Astrocyte (in vitro differentiated cells and primary cell): ENCODE data around the gene CDK6. TPM values are rescaled to one million over a fixed set of nuclear protein-coding genes. Genes with fewer than 3 reads are reported as not detected.
A peak's percentile ranks its signal among the peaks of the same experiment; 100 is the strongest.

Experiments used
- DNase-seq: peaks from one replicate; pipeline ENCODE4 v3.0.0-alpha.2; 2010; ENCODE audit warnings: low read depth
- FAIRE-seq: peaks from 2 replicates; lab custom pipeline; 2011; peaks lifted over from hg19 to GRCh38; lab: Jason Lieb, UNC
- H2AFZ ChIP-seq: 2 replicates; pipeline ENCODE4 v1.6.0; 2012; ENCODE audit warnings: low read depth, low read length, inconsistent platforms
- H3K27ac ChIP-seq: 2 replicates; pipeline ENCODE4 v1.5.1; 2011; ENCODE audit warnings: low read depth, low read length, inconsistent platforms
- H3K27me3 ChIP-seq: 2 replicates; pipeline ENCODE4 v1.6.0; 2011; ENCODE audit warnings: low read length, inconsistent platforms; ENCODE audit not compliant: insufficient read depth
- H3K36me3 ChIP-seq: 2 replicates; pipeline ENCODE4 v1.5.1; 2011; ENCODE audit warnings: low read length, inconsistent platforms; ENCODE audit not compliant: insufficient read depth
- H3K4me1 ChIP-seq: 2 replicates; pipeline ENCODE4 v1.5.1; 2011; ENCODE audit warnings: low read length, inconsistent platforms; ENCODE audit not compliant: insufficient read depth
- H3K4me2 ChIP-seq: 2 replicates; pipeline ENCODE4 v1.6.0; 2012; ENCODE audit warnings: low read length, inconsistent platforms
- H3K4me3 ChIP-seq: 2 replicates; pipeline ENCODE4 v1.5.1; 2011; ENCODE audit warnings: low read depth, mild to moderate bottlenecking, low read length, inconsistent platforms; ENCODE audit not compliant: insufficient read depth
- H3K79me2 ChIP-seq: 2 replicates; pipeline ENCODE4 v1.6.0; 2012; ENCODE audit warnings: mild to moderate bottlenecking, low read length, inconsistent platforms; ENCODE audit not compliant: insufficient read depth
- H3K9ac ChIP-seq: 2 replicates; pipeline ENCODE4 v1.6.0; 2012; ENCODE audit warnings: mild to moderate bottlenecking, low read length, inconsistent platforms
- H3K9me3 ChIP-seq: 2 replicates; pipeline ENCODE4 v1.5.1; 2012; ENCODE audit warnings: low read depth, mild to moderate bottlenecking, low read length, inconsistent platforms; ENCODE audit not compliant: insufficient read depth
- H4K20me1 ChIP-seq: 2 replicates; pipeline ENCODE4 v1.6.0; 2012; ENCODE audit warnings: low read length, inconsistent platforms; ENCODE audit not compliant: insufficient read depth
- H3K27ac Mint-ChIP-seq: one replicate; pipeline ENCODE4 v1.8.0; 2021; ENCODE audit warnings: mild to moderate bottlenecking, mixed read lengths; ENCODE audit not compliant: unreplicated experiment
- H3K27me3 Mint-ChIP-seq: one replicate; pipeline ENCODE4 v1.8.0; 2021; ENCODE audit warnings: low read depth, mixed read lengths; ENCODE audit not compliant: unreplicated experiment
- H3K36me3 Mint-ChIP-seq: one replicate; pipeline ENCODE4 v1.8.0; 2021; ENCODE audit warnings: low read depth, mixed read lengths; ENCODE audit not compliant: unreplicated experiment
- H3K4me1 Mint-ChIP-seq: one replicate; pipeline ENCODE4 v1.8.0; 2021; ENCODE audit warnings: low read depth, mixed read lengths; ENCODE audit not compliant: unreplicated experiment
- H3K4me3 Mint-ChIP-seq: one replicate; pipeline ENCODE4 v1.8.0; 2021; ENCODE audit warnings: mild to moderate bottlenecking, moderate library complexity, mixed read lengths; ENCODE audit not compliant: unreplicated experiment
- H3K9me3 Mint-ChIP-seq: one replicate; pipeline ENCODE4 v1.8.0; 2021; ENCODE audit warnings: mild to moderate bottlenecking, mixed read lengths; ENCODE audit not compliant: unreplicated experiment
- EZH2 ChIP-seq: IDR thresholded peaks from 2 replicates; pipeline ENCODE4 v1.6.1; 2012; ENCODE audit warnings: mild to moderate bottlenecking, low read length, inconsistent platforms; ENCODE audit not compliant: insufficient read depth
- total RNA-seq: library from RNA; stranded (reverse); gene quantifications from 2 replicates; pipeline ENCODE4 v1.2.1, GENCODE V29; 2021
- TF ChIP-seq, protein P1 (sequence below): IDR thresholded peaks from 2 replicates; pipeline ENCODE4 v1.5.1; 2011; ENCODE audit warnings: low read depth, mild to moderate bottlenecking, inconsistent platforms, low read length, moderate library complexity; ENCODE audit not compliant: insufficient read depth

Gene CDK6
- total RNA-seq, 1 donor from 2014 or later, result 160 TPM

DNA sequence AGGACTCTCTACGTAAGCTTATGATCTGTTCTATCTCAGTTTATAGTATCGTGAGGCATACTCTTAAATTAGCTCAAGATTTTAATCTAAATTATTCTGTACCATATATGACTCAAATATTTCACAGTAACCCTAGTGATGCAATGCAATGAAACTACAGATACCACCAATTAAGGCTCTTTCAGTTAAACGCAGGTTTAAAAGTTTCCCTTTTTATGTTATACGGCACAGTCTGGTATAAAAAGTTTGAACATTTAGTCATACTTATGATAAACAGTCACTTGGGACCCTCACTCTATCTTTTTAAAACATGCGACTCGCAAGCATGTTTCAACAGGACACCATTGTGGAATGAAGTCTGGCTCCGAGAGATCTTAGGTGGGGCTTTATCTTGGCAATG is 107.2 kb downstream of the CDK6 start:
- Histone ChIP-seq H3K4me1 (peaks cover 22% of the 10 kb centered on the region), H4K20me1 (peaks cover 21% of the 10 kb centered on the region), H3K27ac (no peak overlapping the region), H3K9ac (no peak overlapping the region), H3K9me3 (no peaks in the 10 kb centered on the region), H3K79me2 (peaks cover 97% of the 10 kb centered on the region), H3K4me3 (no peak overlapping the region), H3K4me2 (no peak overlapping the region), H3K36me3 (peaks cover 14% of the 10 kb centered on the region), H2AFZ (no peak overlapping the region), H3K27me3 (no peaks in the 10 kb centered on the region)
- Mint-ChIP-seq H3K27ac (no peak overlapping the region), H3K4me3 (no peak overlapping the region), H3K36me3 (peaks cover 17% of the 10 kb centered on the region), H3K4me1 (peaks cover 23% of the 10 kb centered on the region), H3K9me3 (peaks cover 1% of the 10 kb centered on the region), H3K27me3 (no peaks in the 10 kb centered on the region)
- no peak for TF ChIP-seq EZH2
- TF ChIP-seq, protein P1, sequence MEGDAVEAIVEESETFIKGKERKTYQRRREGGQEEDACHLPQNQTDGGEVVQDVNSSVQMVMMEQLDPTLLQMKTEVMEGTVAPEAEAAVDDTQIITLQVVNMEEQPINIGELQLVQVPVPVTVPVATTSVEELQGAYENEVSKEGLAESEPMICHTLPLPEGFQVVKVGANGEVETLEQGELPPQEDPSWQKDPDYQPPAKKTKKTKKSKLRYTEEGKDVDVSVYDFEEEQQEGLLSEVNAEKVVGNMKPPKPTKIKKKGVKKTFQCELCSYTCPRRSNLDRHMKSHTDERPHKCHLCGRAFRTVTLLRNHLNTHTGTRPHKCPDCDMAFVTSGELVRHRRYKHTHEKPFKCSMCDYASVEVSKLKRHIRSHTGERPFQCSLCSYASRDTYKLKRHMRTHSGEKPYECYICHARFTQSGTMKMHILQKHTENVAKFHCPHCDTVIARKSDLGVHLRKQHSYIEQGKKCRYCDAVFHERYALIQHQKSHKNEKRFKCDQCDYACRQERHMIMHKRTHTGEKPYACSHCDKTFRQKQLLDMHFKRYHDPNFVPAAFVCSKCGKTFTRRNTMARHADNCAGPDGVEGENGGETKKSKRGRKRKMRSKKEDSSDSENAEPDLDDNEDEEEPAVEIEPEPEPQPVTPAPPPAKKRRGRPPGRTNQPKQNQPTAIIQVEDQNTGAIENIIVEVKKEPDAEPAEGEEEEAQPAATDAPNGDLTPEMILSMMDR, result no peak
- DNase-seq, result no peak
- FAIRE-seq, result no peak

- Histone ChIP-seq H3K79me2 (peaks cover 88% of the 10 kb centered on the region), H3K27me3 (no peaks in the 10 kb centered on the region), H2AFZ (no peak overlapping the region), H3K27ac (no peak overlapping the region), H3K9ac (no peak overlapping the region), H3K4me3 (no peak overlapping the region), H3K4me1 (peaks cover 36% of the 10 kb centered on the region), H3K4me2 (no peak overlapping the region), H3K36me3 (peaks cover 18% of the 10 kb centered on the region), H3K9me3 (no peaks in the 10 kb centered on the region), H4K20me1 (peaks cover 17% of the 10 kb centered on the region)
- TF ChIP-seq EZH2, result no peak
- TF ChIP-seq, protein P1, result no peak
- peaks cover 19% of the 10 kb centered on the region for H3K36me3 Mint-ChIP-seq
- DNase-seq (no peak), FAIRE-seq (peak; percentile 77)
- no peak overlapping the region for H3K27ac Mint-ChIP-seq
- H3K4me3 Mint-ChIP-seq, result no peak overlapping the region
- H3K27me3 Mint-ChIP-seq, result no peaks in the 10 kb centered on the region
- H3K9me3 Mint-ChIP-seq, result peaks cover 1% of the 10 kb centered on the region
- peaks cover 37% of the 10 kb centered on the region for H3K4me1 Mint-ChIP-seq
Observed at GRCh38 chr7:92727755-92728154, 108.6 kb downstream of the CDK6 start.

- peaks cover 24% of the 10 kb centered on the region for H3K4me1 ChIP-seq
- peaks cover 87% of the 10 kb centered on the region for H3K79me2 ChIP-seq
- peaks cover 28% of the 10 kb centered on the region for H3K4me1 Mint-ChIP-seq
- no peak overlapping the region for H3K9ac ChIP-seq
- H3K36me3 ChIP-seq, result peaks cover 20% of the 10 kb centered on the region
- DNase-seq, result no peak
- H3K27me3 Mint-ChIP-seq, result no peaks in the 10 kb centered on the region
- no peak overlapping the region for H3K4me3 Mint-ChIP-seq
- no peak overlapping the region for H3K27ac ChIP-seq
- H3K9me3 ChIP-seq, result no peaks in the 10 kb centered on the region
- no peak overlapping the region for H2AFZ ChIP-seq
- TF ChIP-seq, protein P1, result no peak
- TF ChIP-seq EZH2, result no peak
- H4K20me1 ChIP-seq, result no peaks in the 10 kb centered on the region
- peaks cover 12% of the 10 kb centered on the region for H3K36me3 Mint-ChIP-seq
- peaks cover 1% of the 10 kb centered on the region for H3K9me3 Mint-ChIP-seq
- H3K4me3 ChIP-seq, result no peak overlapping the region
- no peak for FAIRE-seq
- no peak overlapping the region for H3K27ac Mint-ChIP-seq
- no peaks in the 10 kb centered on the region for H3K27me3 ChIP-seq
- no peak overlapping the region for H3K4me2 ChIP-seq
Observed at GRCh38 chr7:92725161-92725925, 111.0 kb downstream of the CDK6 start.
